ENCODE data around the gene THADA. TPM values are rescaled to one million over a fixed set of nuclear protein-coding genes. Genes with fewer than 3 reads are reported as not detected.

Gene THADA
- total RNA-seq, 1 donor: 39.4 TPM

GRCh38 chr2:43323857-43324256 lies 272.0 kb downstream of the THADA start:
- peaks cover 8% of the 10 kb centered on the region for H3K36me3 ChIP-seq (ENCODE audit: insufficient read depth, low read length)
- no peak overlapping the region for H3K4me3 ChIP-seq (ENCODE audit: insufficient read depth, low read length)
- peaks cover 20% of the 10 kb centered on the region for H3K4me1 ChIP-seq (ENCODE audit: insufficient read depth, low read length)
- no peak overlapping the region for H3K4me2 ChIP-seq (ENCODE audit: insufficient read depth, low read length)
- no peak overlapping the region for H2AFZ ChIP-seq (ENCODE audit: low read length)
- no peak overlapping the region for H3K27ac ChIP-seq (ENCODE audit: low read depth, low read length)
- H4K20me1 ChIP-seq (ENCODE audit: insufficient read depth, low read length): no peaks in the 10 kb centered on the region
- no peak for DNase-seq (ENCODE audit: insufficient read length, low spot score, missing footprints)
- no peaks in the 10 kb centered on the region for H3K79me2 ChIP-seq (ENCODE audit: insufficient read depth, low read length)
- no peaks in the 10 kb centered on the region for H3K9me3 ChIP-seq (ENCODE audit: low read depth, low read length)
- TF ChIP-seq CTCF (IDR thresholded peaks at IDR 0.05; ENCODE audit: extremely low read depth, low read depth, low read length): no peak
- no peaks in the 10 kb centered on the region for H3K27me3 ChIP-seq (ENCODE audit: insufficient read depth, low read length)

- H2AFZ ChIP-seq (ENCODE audit: low read length): no peak overlapping the region
- no peaks in the 10 kb centered on the region for H3K27me3 ChIP-seq (ENCODE audit: insufficient read depth, low read length)
- no peak overlapping the region for H3K27ac ChIP-seq (ENCODE audit: low read depth, low read length)
- H3K4me1 ChIP-seq (ENCODE audit: insufficient read depth, low read length): peaks cover 23% of the 10 kb centered on the region
- no peaks in the 10 kb centered on the region for H3K79me2 ChIP-seq (ENCODE audit: insufficient read depth, low read length)
- DNase-seq (ENCODE audit: insufficient read length, low spot score, missing footprints): no peak
- peaks cover 8% of the 10 kb centered on the region for H3K36me3 ChIP-seq (ENCODE audit: insufficient read depth, low read length)
- H3K4me3 ChIP-seq (ENCODE audit: insufficient read depth, low read length): no peak overlapping the region
- H4K20me1 ChIP-seq (ENCODE audit: insufficient read depth, low read length): no peaks in the 10 kb centered on the region
- H3K4me2 ChIP-seq (ENCODE audit: insufficient read depth, low read length): no peak overlapping the region
- TF ChIP-seq CTCF (IDR thresholded peaks at IDR 0.05; ENCODE audit: extremely low read depth, low read depth, low read length): no peak
- no peaks in the 10 kb centered on the region for H3K9me3 ChIP-seq (ENCODE audit: low read depth, low read length)
These were observed 274.4 kb downstream of the THADA start for GRCh38 chr2:43321446-43321845.

GRCh38 chr2:43319541-43319940 lies 276.3 kb downstream of the THADA start:
- no peak overlapping the region for H3K4me2 ChIP-seq (ENCODE audit: insufficient read depth, low read length)

GRCh38 chr2:43318791-43319190 lies 277.0 kb downstream of the THADA start:
- Histone ChIP-seq H3K79me2 (ENCODE audit: insufficient read depth, low read length) (no peaks in the 10 kb centered on the region), H3K4me1 (ENCODE audit: insufficient read depth, low read length) (peaks cover 13% of the 10 kb centered on the region), H4K20me1 (ENCODE audit: insufficient read depth, low read length) (peaks cover 3% of the 10 kb centered on the region), H3K9me3 (ENCODE audit: low read depth, low read length) (no peaks in the 10 kb centered on the region), H3K36me3 (ENCODE audit: insufficient read depth, low read length) (peaks cover 8% of the 10 kb centered on the region), H3K4me2 (ENCODE audit: insufficient read depth, low read length) (no peak overlapping the region), H3K27me3 (ENCODE audit: insufficient read depth, low read length) (no peaks in the 10 kb centered on the region), H2AFZ (ENCODE audit: low read length) (no peak overlapping the region), H3K4me3 (ENCODE audit: insufficient read depth, low read length) (no peak overlapping the region), H3K27ac (ENCODE audit: low read depth, low read length) (no peak overlapping the region)
- no peak for TF ChIP-seq CTCF (IDR thresholded peaks at IDR 0.05; ENCODE audit: extremely low read depth, low read depth, low read length)
- no peak for DNase-seq (ENCODE audit: insufficient read length, low spot score, missing footprints)

More at GRCh38 chr2:43319541-43319940, 276.3 kb downstream of the THADA start:
- Histone ChIP-seq H4K20me1 (ENCODE audit: insufficient read depth, low read length) (no peaks in the 10 kb centered on the region), H3K4me1 (ENCODE audit: insufficient read depth, low read length) (peaks cover 17% of the 10 kb centered on the region), H3K9me3 (ENCODE audit: low read depth, low read length) (no peaks in the 10 kb centered on the region), H2AFZ (ENCODE audit: low read length) (no peak overlapping the region), H3K36me3 (ENCODE audit: insufficient read depth, low read length) (peaks cover 8% of the 10 kb centered on the region), H3K27me3 (ENCODE audit: insufficient read depth, low read length) (no peaks in the 10 kb centered on the region), H3K79me2 (ENCODE audit: insufficient read depth, low read length) (no peaks in the 10 kb centered on the region), H3K4me3 (ENCODE audit: insufficient read depth, low read length) (no peak overlapping the region), H3K27ac (ENCODE audit: low read depth, low read length) (no peak overlapping the region)
- no peak for TF ChIP-seq CTCF (IDR thresholded peaks at IDR 0.05; ENCODE audit: extremely low read depth, low read depth, low read length)
- no peak for DNase-seq (ENCODE audit: insufficient read length, low spot score, missing footprints)

Measured in osteoblast (primary cell).